Sciatic nerve (tissue), 2 donors: Measurements from ENCODE around the gene TMC8. TPM values are rescaled to one million over a fixed set of nuclear protein-coding genes. Genes with fewer than 3 reads are reported as not detected.
"Not testable (repeated sequence)": the region's sequence is repeated elsewhere in the genome, so short reads cannot be mapped to it uniquely, and the experiment has no call there.

Source experiments
- ATAC-seq: fragments of 200-7000 bp; cut with Tn5 transposase; one replicate; pipeline ENCODE4 v1.9.1; 2020; ENCODE audit warnings: mild to moderate bottlenecking, moderate library complexity
- DNase-seq: peaks from one replicate; pipeline ENCODE4 v3.0.0-alpha.2; 2020; ENCODE audit warnings: low spot score
- intact Hi-C: fragments of 100-400 bp; cut with DNase I; formaldehyde crosslinking; loops from one replicate; pipeline ENCODE4 v1.14.2; 2022
- total RNA-seq: library from RNA; stranded (reverse); fragmentation: NEBNext Ultra II Directional; extraction: Animal tissue kit (Norgen Biotek cat#: 25700); gene quantifications from one replicate; pipeline ENCODE4 v1.2.1, GENCODE V29; 2021
- donor health status: DM: no; HTN: no; CAD: no.
- donor health status: DM: no; HTN: no; CAD: no.

The TMC8 gene
- total RNA-seq, result 12.5 TPM

- intact Hi-C loops, result no loop called here
- peak; percentile 3 for ATAC-seq
- DNase-seq, result peak; percentile 71
Measured at GRCh38 chr17:78130437-78131101, at the start of gene TMC8. Gene TMC8, plus strand, starts transcription at chr17:78130771. Its CDS starts 818 bp downstream, at chr17:78131589.

- intact Hi-C loops, result no loop called here
- no peak for DNase-seq
- no peak for ATAC-seq
Measured at GRCh38 chr17:78081551-78081950, 49.0 kb upstream of the TMC8 start.

- DNase-seq, ATAC-seq, intact Hi-C loops: not testable (repeated sequence)
Measured at GRCh38 chr17:78082355-78082872, 48.2 kb upstream of the TMC8 start.

DNA sequence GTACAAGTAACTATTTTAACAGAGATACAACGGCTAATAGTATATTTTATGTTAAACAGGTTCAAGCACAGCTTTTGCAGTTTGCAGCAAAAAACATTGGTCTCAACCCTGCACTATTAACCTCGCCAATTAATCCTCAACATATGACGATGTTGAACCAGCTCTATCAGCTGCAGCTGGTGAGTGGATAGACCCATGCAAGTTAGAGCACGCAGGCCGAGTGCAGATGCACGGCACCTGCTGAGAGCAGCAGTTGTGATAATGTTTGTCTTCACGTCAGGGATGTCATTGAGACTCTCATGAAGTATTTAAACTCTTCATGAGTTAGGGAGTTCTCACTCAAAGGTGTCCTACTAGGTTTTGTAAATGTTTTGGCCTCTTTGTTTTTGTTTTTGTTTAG is 47.6 kb upstream of the TMC8 start:
- ATAC-seq, result no peak
- intact Hi-C loops, result no loop called here
- DNase-seq, result no peak

DNA sequence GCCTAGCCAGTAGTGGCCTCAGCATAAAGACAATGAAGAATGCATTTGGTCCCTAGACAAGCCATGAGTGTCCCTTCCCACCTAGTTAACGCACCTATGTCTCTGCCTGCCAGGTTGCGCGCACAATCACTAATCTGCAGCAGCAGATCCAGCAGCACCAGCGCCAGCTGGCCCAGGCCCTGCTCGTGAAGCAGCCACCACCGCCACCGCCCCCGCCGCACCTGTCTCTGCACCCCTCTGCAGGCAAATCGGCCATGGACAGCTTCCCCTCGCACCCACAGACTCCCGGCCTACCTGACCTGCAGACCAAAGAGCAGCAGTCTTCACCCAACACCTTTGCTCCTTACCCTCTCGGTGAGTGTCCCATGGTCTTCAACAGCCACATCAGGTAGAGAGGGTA is 43.8 kb upstream of the TMC8 start:
- no peak for ATAC-seq
- intact Hi-C loops, result no loop called here
- no peak for DNase-seq

- intact Hi-C loops, result no loop called here
Measured at GRCh38 chr17:78088529-78088928, 42.0 kb upstream of the TMC8 start.

GRCh38 chr17:78089576-78090281 is 40.8 kb upstream of the TMC8 start:
- ATAC-seq (peak; percentile 39), DNase-seq (no peak)
- intact Hi-C loops, result no loop called here

More at GRCh38 chr17:78088529-78088928, 42.0 kb upstream of the TMC8 start:
- ATAC-seq, result no peak
- DNase-seq, result no peak

DNA sequence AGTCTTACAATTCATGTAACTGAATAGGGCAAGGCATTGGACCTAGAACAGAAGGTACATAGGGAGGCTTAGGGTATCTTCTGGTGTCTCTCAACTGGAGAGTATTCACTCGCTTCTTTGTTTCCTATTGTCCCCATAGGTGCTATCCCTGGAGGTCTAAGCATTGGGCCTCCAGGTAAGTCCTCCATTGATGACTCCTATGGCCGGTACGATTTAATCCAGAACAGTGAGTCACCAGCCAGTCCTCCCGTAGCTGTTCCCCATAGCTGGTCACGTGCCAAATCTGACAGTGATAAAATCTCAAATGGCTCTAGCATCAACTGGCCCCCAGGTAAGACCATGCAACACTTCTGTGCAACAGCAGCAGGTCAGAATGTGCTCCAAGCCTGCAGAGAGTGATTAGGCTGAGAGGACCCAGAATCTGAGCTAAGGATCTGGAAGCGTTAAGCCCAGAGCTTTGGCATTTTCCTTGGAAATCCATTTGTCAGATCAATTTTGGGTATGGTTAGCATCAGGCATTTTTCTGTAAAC is 37.7 kb upstream of the TMC8 start:
- intact Hi-C loops, result no loop called here
- ATAC-seq (no peak), DNase-seq (peak; percentile 36)

GRCh38 chr17:78095035-78095434 is 35.5 kb upstream of the TMC8 start:
- ATAC-seq (no peak), DNase-seq (no peak)
- intact Hi-C loops, result no loop called here

- intact Hi-C loops, result no loop called here
- ATAC-seq (no peak), DNase-seq (no peak)
Measured at GRCh38 chr17:78096093-78096492, 34.5 kb upstream of the TMC8 start.

GRCh38 chr17:78101112-78101511 is 29.5 kb upstream of the TMC8 start:
- ATAC-seq (no peak), DNase-seq (no peak)
- intact Hi-C loops, result no loop called here

DNA sequence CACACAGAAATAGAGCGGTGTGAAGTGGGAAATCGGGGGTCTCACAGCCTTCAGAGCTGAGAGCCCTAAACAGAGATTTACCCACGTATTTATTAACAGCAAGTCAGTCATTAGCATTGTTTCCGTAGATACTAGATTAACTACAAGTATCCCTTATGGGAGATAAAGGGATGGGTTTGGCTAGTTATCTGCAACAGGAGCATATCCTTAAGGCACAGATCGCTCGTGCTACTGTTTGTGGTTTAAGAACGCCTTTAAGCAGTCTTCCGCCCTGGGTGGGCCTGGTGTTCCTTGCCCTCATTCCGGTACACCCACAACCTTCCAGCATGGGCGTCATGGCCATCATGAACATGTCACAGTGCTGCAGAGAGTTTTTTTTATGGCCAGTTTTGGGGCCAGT is 29.0 kb upstream of the TMC8 start:
- DNase-seq, result no peak
- no peak for ATAC-seq
- intact Hi-C loops, result no loop called here

GRCh38 chr17:78103311-78103710 is 27.3 kb upstream of the TMC8 start:
- intact Hi-C loops, result no loop called here
- no peak for ATAC-seq
- no peak for DNase-seq

- ATAC-seq (no peak), DNase-seq (no peak)
- intact Hi-C loops, result no loop called here
Measured at GRCh38 chr17:78104540-78104941, 26.0 kb upstream of the TMC8 start.

- intact Hi-C loops, result no loop called here
- DNase-seq (no peak), ATAC-seq (no peak)
Measured at GRCh38 chr17:78105101-78105500, 25.5 kb upstream of the TMC8 start.

GRCh38 chr17:78105551-78105950 is 25.0 kb upstream of the TMC8 start:
- intact Hi-C loops, result no loop called here
- ATAC-seq, result no peak
- DNase-seq, result no peak

- DNase-seq (no peak), ATAC-seq (no peak)
- intact Hi-C loops, result no loop called here
Measured at GRCh38 chr17:78106211-78106610, 24.4 kb upstream of the TMC8 start.

GRCh38 chr17:78107457-78107856 is 23.1 kb upstream of the TMC8 start:
- intact Hi-C loops, result no loop called here
- DNase-seq (no peak), ATAC-seq (no peak)

DNA sequence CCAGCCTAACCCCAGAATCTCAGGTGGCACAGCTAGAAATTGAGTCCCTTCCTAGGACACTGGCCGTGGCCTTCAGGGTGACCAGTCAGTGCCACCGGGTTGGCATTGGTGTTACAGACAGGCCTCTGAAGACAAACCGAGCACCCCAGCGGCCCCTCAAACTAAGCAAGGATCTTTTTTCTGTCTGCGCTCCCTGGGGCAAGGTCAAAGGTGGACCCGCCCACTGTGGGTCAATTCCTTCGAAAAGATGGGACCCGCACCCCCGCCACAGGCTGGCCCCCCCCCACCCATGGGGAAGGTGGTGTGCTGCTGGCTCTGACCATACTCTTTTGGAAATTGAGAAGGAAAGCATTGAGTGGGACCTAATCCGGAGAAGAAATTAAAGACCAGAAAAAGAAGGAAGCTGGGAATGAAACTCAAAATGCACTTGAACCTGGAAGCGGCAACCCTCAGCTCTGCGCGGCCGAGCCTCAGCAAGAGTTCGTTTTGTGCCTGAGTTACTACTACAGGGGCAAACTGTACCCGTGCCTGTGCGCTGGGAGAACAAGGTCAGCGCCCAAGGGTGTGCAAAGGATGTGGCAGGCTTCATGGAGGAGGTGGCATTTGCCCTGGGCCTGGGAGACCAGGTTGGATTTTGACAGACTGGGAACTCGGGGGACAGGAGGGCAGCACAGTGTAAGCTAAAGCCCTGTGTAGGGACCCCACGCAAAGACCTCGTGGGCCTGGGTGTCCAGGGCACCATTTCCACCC is 22.4 kb upstream of the TMC8 start:
- DNase-seq (no peak), ATAC-seq (no peak)
- intact Hi-C loops, result no loop called here
